Measurements from ENCODE around the gene AGBL1.

DNA sequence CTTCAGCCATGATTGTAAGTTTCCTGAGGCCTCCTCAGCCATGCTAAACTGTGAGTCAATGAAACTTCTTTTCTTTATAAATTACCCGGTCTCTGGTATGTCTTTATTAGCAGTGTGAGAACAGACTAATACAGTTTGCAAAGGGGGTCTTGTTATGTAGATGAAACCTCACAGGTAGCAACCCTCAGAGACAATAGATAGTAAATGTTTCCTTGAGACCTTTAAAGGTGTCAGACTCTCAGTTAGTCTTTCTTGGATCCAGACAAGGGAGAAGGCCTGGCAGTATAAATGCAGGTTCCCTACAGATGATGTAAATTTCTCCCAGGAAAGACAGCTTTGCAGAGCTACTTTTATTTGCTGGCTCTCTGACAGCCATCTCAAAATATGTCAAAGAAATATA lies 510.8 kb downstream of the AGBL1 start:
- TF ChIP-seq, protein P1, sequence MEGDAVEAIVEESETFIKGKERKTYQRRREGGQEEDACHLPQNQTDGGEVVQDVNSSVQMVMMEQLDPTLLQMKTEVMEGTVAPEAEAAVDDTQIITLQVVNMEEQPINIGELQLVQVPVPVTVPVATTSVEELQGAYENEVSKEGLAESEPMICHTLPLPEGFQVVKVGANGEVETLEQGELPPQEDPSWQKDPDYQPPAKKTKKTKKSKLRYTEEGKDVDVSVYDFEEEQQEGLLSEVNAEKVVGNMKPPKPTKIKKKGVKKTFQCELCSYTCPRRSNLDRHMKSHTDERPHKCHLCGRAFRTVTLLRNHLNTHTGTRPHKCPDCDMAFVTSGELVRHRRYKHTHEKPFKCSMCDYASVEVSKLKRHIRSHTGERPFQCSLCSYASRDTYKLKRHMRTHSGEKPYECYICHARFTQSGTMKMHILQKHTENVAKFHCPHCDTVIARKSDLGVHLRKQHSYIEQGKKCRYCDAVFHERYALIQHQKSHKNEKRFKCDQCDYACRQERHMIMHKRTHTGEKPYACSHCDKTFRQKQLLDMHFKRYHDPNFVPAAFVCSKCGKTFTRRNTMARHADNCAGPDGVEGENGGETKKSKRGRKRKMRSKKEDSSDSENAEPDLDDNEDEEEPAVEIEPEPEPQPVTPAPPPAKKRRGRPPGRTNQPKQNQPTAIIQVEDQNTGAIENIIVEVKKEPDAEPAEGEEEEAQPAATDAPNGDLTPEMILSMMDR (IDR thresholded peaks at IDR 0.05; ENCODE audit: insufficient read depth, low read depth, low read length), result no peak
- no peak for TF ChIP-seq EZH2 (IDR thresholded peaks at IDR 0.05; ENCODE audit: insufficient read depth, low read length)
